ENCODE measurements around the gene LRRFIP1.

GRCh38 chr2:237790353-237790752 is 163.0 kb downstream of the LRRFIP1 start:
- no peak for TF ChIP-seq CTCF (optimal IDR thresholded peaks at IDR 0.05 in 1 of 3, IDR thresholded peaks at IDR 0.05 in 1 of 3, conservative IDR thresholded peaks at IDR 0.05 in 1 of 3; ENCODE audit: extremely low read depth in 1 of 3, insufficient read depth in 2 of 3, low read length in 3 of 3)
- TF ChIP-seq EZH2 (IDR thresholded peaks at IDR 0.05; ENCODE audit: low read length), result no peak
